IMR-90 (cell line): Measurements from ENCODE around the gene L1TD1. TPM values are rescaled to one million over a fixed set of nuclear protein-coding genes. Genes with fewer than 3 reads are reported as not detected.

Experiments
- ATAC-seq: fragments of 200-7000 bp; cut with Tn5 transposase; 2 replicates; pipeline ENCODE4 v1.9.1; 2020; ENCODE audit warnings: low read depth, mild to moderate bottlenecking, moderate library complexity
- BruUV-seq: library from RNA; stranded (reverse); fragments of 400-500 nt; replicated peaks from 2 replicates; lab custom pipeline; 2021; lab: Mats Ljungman, UMichigan
- CTCF ChIA-PET: fragments of 300-600 bp; formaldehyde crosslinking; extraction: SDS; loops from one replicate; lab custom pipeline; 2021; ENCODE audit warnings: antibody characterized with exemption; lab: Yijun Ruan, JAX
- POLR2A ChIA-PET: fragments of 300-600 bp; sonication (Branson Sonifier 250); formaldehyde crosslinking; loops from one replicate; lab custom pipeline; 2022; ENCODE audit warnings: antibody characterized with exemption; ENCODE audit not compliant: unreplicated experiment; lab: Charles Lee
- DNase-seq: peaks from one replicate; pipeline ENCODE4 v3.0.0; 2013
- H2AFZ ChIP-seq: replicated peaks from 2 replicates; pipeline ENCODE3; 2013; ENCODE audit warnings: low read length, mild to moderate bottlenecking; ENCODE audit not compliant: poor library complexity
- H2AK5ac ChIP-seq: 2 replicates; pipeline ENCODE4 v1.6.1; 2013; ENCODE audit warnings: low read depth, low read length, inconsistent platforms
- H2AK9ac ChIP-seq: replicated peaks from 2 replicates; pipeline ENCODE3; 2013; ENCODE audit warnings: mild to moderate bottlenecking, low read depth, low read length, moderate library complexity; ENCODE audit not compliant: poor library complexity
- H2BK120ac ChIP-seq: 2 replicates; pipeline ENCODE4 v1.6.1; 2013; ENCODE audit warnings: low read depth, low read length, inconsistent platforms
- H2BK15ac ChIP-seq: 3 replicates; pipeline ENCODE4 v1.6.1; 2013; ENCODE audit warnings: low read depth, low read length, inconsistent platforms
- H2BK20ac ChIP-seq: 2 replicates; pipeline ENCODE4 v1.6.1; 2013; ENCODE audit warnings: low read depth, mild to moderate bottlenecking, inconsistent platforms, low read length, moderate library complexity
- H2BK5ac ChIP-seq: 2 replicates; pipeline ENCODE4 v1.6.1; 2013; ENCODE audit warnings: mild to moderate bottlenecking, low read depth, low read length, inconsistent platforms; ENCODE audit not compliant: poor library complexity, severe bottlenecking
- H3K14ac ChIP-seq: replicated peaks from 2 replicates; pipeline ENCODE4 v1.6.1; 2013; ENCODE audit warnings: low read depth, low read length, inconsistent platforms
- H3K18ac ChIP-seq: 2 replicates; pipeline ENCODE4 v1.6.1; 2013; ENCODE audit warnings: low read depth, low read length, control low read depth
- H3K23ac ChIP-seq: 2 replicates; pipeline ENCODE4 v1.6.1; 2013; ENCODE audit warnings: low read depth, low read length, inconsistent platforms
- H3K27ac ChIP-seq: 2 replicates; pipeline ENCODE4 v1.5.1; 2013; ENCODE audit warnings: mild to moderate bottlenecking, control low read depth, low read length; ENCODE audit not compliant: insufficient read depth
- H3K27me3 ChIP-seq: 2 replicates; pipeline ENCODE4 v1.6.1; 2013; ENCODE audit warnings: low read length; ENCODE audit not compliant: control insufficient read depth, insufficient read depth
- H3K36me3 ChIP-seq: 2 replicates; pipeline ENCODE4 v1.6.1; 2013; ENCODE audit warnings: low read length, mixed read lengths; ENCODE audit not compliant: control insufficient read depth, insufficient read depth
- H3K4ac ChIP-seq: 2 replicates; pipeline ENCODE4 v1.6.1; 2013; ENCODE audit warnings: low read depth, low read length, inconsistent platforms
- H3K4me1 ChIP-seq: 2 replicates; pipeline ENCODE4 v1.6.1; 2013; ENCODE audit warnings: low read length, mixed read lengths; ENCODE audit not compliant: control insufficient read depth, insufficient read depth
- H3K4me2 ChIP-seq: 2 replicates; pipeline ENCODE4 v1.6.1; 2013; ENCODE audit warnings: low read depth, mild to moderate bottlenecking, control low read depth, low read length, moderate library complexity
- H3K4me3 ChIP-seq: 2 replicates; pipeline ENCODE4 v1.5.1; 2013; ENCODE audit warnings: low read depth, mild to moderate bottlenecking, control low read depth, low read length, moderate library complexity; ENCODE audit not compliant: insufficient read depth
- H3K56ac ChIP-seq: 2 replicates; pipeline ENCODE4 v1.6.1; 2013; ENCODE audit warnings: low read length, inconsistent platforms; ENCODE audit not compliant: insufficient read depth; ENCODE audit errors: extremely low read depth
- H3K79me1 ChIP-seq, 2 experiments: 2 replicates each; pipeline ENCODE4 v1.6.1; 2013; ENCODE audit warnings: low read length in 2 of 2, inconsistent platforms in 1 of 2, low read depth in 1 of 2
- H3K9ac ChIP-seq: 2 replicates; pipeline ENCODE4 v1.6.1; 2013; ENCODE audit warnings: low read depth, low read length, control low read depth
- H3K9me1 ChIP-seq: 2 replicates; pipeline ENCODE4 v1.6.1; 2013; ENCODE audit warnings: low read length, inconsistent platforms; ENCODE audit not compliant: insufficient read depth
- H3K9me3 ChIP-seq: 2 replicates; pipeline ENCODE4 v1.6.1; 2013; ENCODE audit warnings: low read length; ENCODE audit not compliant: control insufficient read depth, insufficient read depth
- H4K20me1 ChIP-seq: 2 replicates; pipeline ENCODE4 v1.6.1; 2013; ENCODE audit warnings: low read length, inconsistent platforms; ENCODE audit not compliant: insufficient read depth
- H4K5ac ChIP-seq: 2 replicates; pipeline ENCODE4 v1.6.1; 2013; ENCODE audit warnings: mild to moderate bottlenecking, low read depth, low read length, control low read depth
- H4K8ac ChIP-seq, 2 experiments: 2 replicates each; pipeline ENCODE4 v1.6.1; 2013; ENCODE audit warnings: low read depth in 2 of 2, low read length in 2 of 2, control low read depth in 1 of 2, inconsistent platforms in 1 of 2
- H4K91ac ChIP-seq: 2 replicates; pipeline ENCODE4 v1.6.1; 2013; ENCODE audit warnings: low read depth, low read length, inconsistent platforms; ENCODE audit not compliant: insufficient read depth
- BHLHE40 ChIP-seq: fragments of 150-350 bp; IDR thresholded peaks from 2 replicates; pipeline ENCODE4 v1.6.1; 2016; ENCODE audit warnings: mild to moderate bottlenecking, low read depth, low read length
- CEBPB ChIP-seq: IDR thresholded peaks from 2 replicates; pipeline ENCODE4 v1.6.1; 2012; ENCODE audit warnings: low read depth, low read length, improper control_type of control experiment
- CHD1 ChIP-seq: IDR thresholded peaks from 2 replicates; pipeline ENCODE4 v1.6.1; 2012; ENCODE audit warnings: low read depth, low read length, improper control_type of control experiment
- FOS ChIP-seq: fragments of 150-350 bp; IDR thresholded peaks from 2 replicates; pipeline ENCODE4 v1.6.1; 2016; ENCODE audit warnings: low read depth, low read length
- MAFK ChIP-seq: IDR thresholded peaks from 2 replicates; pipeline ENCODE4 v1.6.1; 2012; ENCODE audit warnings: low read depth, low read length, improper control_type of control experiment
- MAZ ChIP-seq: IDR thresholded peaks from 2 replicates; pipeline ENCODE4 v1.6.1; 2012; ENCODE audit warnings: low read depth, mild to moderate bottlenecking, low read length, improper control_type of control experiment, moderate library complexity, borderline replicate concordance
- MXI1 ChIP-seq: IDR thresholded peaks from 2 replicates; pipeline ENCODE4 v1.6.1; 2012; ENCODE audit warnings: low read depth, mild to moderate bottlenecking, low read length, moderate library complexity, borderline replicate concordance
- NFE2L2 ChIP-seq: fragments of 150-350 bp; IDR thresholded peaks from 2 replicates; pipeline ENCODE4 v1.6.1; 2016; ENCODE audit warnings: low read depth, mild to moderate bottlenecking, low read length
- POLR2A ChIP-seq: IDR thresholded peaks from 2 replicates; pipeline ENCODE4 v1.6.1; 2012; ENCODE audit warnings: mild to moderate bottlenecking, low read depth, low read length
- RAD21 ChIP-seq: IDR thresholded peaks from 2 replicates; pipeline ENCODE4 v1.6.1; 2012; ENCODE audit warnings: low read length, improper control_type of control experiment
- RCOR1 ChIP-seq: IDR thresholded peaks from 2 replicates; pipeline ENCODE4 v1.6.1; 2012; ENCODE audit warnings: mild to moderate bottlenecking, low read length, improper control_type of control experiment; ENCODE audit not compliant: insufficient replicate concordance
- SMC3 ChIP-seq: fragments of 150-350 bp; IDR thresholded peaks from 2 replicates; pipeline ENCODE4 v1.6.1; 2016; ENCODE audit warnings: low read depth, mild to moderate bottlenecking, antibody characterized with exemption, low read length, moderate library complexity
- WGBS, 2 experiments: methylation state at CpG; one replicate each; pipeline versions ENCODE4 v1.1.5 to v1.1.7; 2013; ENCODE audit warnings: missing lambda C conversion rate in 2 of 2; ENCODE audit not compliant: insufficient read length in 1 of 2; ENCODE audit errors: extremely low coverage in 2 of 2; 5-methylcytosine and 5-hydroxymethylcytosine counted together
- dilution Hi-C: fragments of 300-500 bp; cut with HindIII; formaldehyde crosslinking; loops from one replicate; pipeline ENCODE4 v1.14.3; 2018; ENCODE audit warnings: low sequenced_read_pairs; ENCODE audit not compliant: unreplicated experiment
- in situ Hi-C: fragments of 300-500 bp; cut with MboI; formaldehyde crosslinking; loops from 3 replicates; pipeline ENCODE4 v1.14.3; 2019; ENCODE audit warnings: low sequenced_read_pairs, inconsistent platforms, mixed read lengths
- intact Hi-C: fragments of 100-400 bp; cut with micrococcal nuclease; formaldehyde crosslinking; loops from 2 replicates; pipeline ENCODE4 v1.10.0; 2022
- polyA plus RNA-seq, 3 experiments: library from polyadenylated mRNA; depleted of rRNA; stranded (reverse); fragments of >200 nt; gene quantifications; 2 replicates each; pipeline ENCODE4 v1.2.3, GENCODE V29; 2012; ENCODE audit warnings: low replicate concordance in 1 of 3
- total RNA-seq: library from RNA; depleted of rRNA; stranded (reverse); fragments of >200 nt; gene quantifications from 2 replicates; pipeline ENCODE4 v1.2.3, GENCODE V29; 2012
- TF ChIP-seq, protein P1 (sequence below): fragments of 150-350 bp; IDR thresholded peaks from 2 replicates; pipeline ENCODE4 v1.6.1; 2017; ENCODE audit warnings: mild to moderate bottlenecking, antibody characterized with exemption, low read length, low read depth
- TF ChIP-seq, protein P2 (sequence below): conservative IDR thresholded peaks from 2 replicates; pipeline ENCODE4 v1.5.1; 2012; ENCODE audit warnings: mild to moderate bottlenecking, low read depth, low read length, improper control_type of control experiment

The L1TD1 gene
- total and polyA plus RNA-seq, 2 of the 4 experiments (the other 2 are of a cell fraction): not detected

DNA sequence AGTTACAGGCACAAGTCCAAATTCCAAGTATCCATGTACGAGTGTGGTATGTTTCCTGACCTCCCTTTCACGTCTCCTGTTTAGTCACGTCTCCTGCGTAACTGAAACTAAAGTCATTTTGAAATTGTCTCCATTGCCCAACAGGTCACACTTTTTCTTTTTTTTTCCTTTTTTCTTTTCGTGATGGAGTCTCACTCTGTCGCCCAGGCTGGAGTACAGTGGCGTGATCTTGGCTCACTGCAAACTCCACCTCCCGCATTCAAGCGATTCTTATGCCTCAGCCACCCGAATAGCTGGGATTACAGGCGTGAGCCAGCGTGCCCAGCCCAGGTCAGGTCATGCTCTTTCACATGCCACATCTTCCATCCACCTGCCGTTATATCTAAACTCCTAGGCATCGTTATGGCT lies 38.2 kb downstream of the L1TD1 start:
- POLR2A ChIA-PET: no interaction called here
- no peak overlapping the region for H3K9ac ChIP-seq
- no peaks in the 10 kb centered on the region for H3K79me1 ChIP-seq
- no peak overlapping the region for H2BK5ac ChIP-seq
- H3K14ac ChIP-seq: no peak overlapping the region
- no TSS peak for BruUV-seq
- no peaks in the 10 kb centered on the region for H3K4me1 ChIP-seq
- no peak overlapping the region for H3K4me2 ChIP-seq
- WGBS, 2 experiments: 67% methylated on average over 12 of the region's 14 CpGs; no CpG with 5 or more reads in 1 of the 2 experiments
- no peaks in the 10 kb centered on the region for H3K27me3 ChIP-seq
- in situ Hi-C loops: no loop called here
- H3K36me3 ChIP-seq: no peaks in the 10 kb centered on the region
- CTCF ChIA-PET: no interaction called here
- no peak overlapping the region for H3K23ac ChIP-seq
- no peaks in the 10 kb centered on the region for H4K20me1 ChIP-seq
- H4K8ac ChIP-seq: no peak overlapping the region
- H3K18ac ChIP-seq: no peak overlapping the region
- no peak overlapping the region for H2BK20ac ChIP-seq
- no peak overlapping the region for H4K5ac ChIP-seq
- TF ChIP-seq BHLHE40: no peak
- TF ChIP-seq POLR2A: no peak
- TF ChIP-seq MAZ: no peak
- no peak for TF ChIP-seq RCOR1
- TF ChIP-seq, protein P1, sequence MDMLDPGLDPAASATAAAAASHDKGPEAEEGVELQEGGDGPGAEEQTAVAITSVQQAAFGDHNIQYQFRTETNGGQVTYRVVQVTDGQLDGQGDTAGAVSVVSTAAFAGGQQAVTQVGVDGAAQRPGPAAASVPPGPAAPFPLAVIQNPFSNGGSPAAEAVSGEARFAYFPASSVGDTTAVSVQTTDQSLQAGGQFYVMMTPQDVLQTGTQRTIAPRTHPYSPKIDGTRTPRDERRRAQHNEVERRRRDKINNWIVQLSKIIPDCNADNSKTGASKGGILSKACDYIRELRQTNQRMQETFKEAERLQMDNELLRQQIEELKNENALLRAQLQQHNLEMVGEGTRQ: no peak
- TF ChIP-seq MAFK: no peak
- TF ChIP-seq CEBPB: no peak
- TF ChIP-seq FOS: no peak
- no peak for TF ChIP-seq RAD21
- no peak for TF ChIP-seq MXI1
- TF ChIP-seq SMC3: no peak
- TF ChIP-seq, protein P2, sequence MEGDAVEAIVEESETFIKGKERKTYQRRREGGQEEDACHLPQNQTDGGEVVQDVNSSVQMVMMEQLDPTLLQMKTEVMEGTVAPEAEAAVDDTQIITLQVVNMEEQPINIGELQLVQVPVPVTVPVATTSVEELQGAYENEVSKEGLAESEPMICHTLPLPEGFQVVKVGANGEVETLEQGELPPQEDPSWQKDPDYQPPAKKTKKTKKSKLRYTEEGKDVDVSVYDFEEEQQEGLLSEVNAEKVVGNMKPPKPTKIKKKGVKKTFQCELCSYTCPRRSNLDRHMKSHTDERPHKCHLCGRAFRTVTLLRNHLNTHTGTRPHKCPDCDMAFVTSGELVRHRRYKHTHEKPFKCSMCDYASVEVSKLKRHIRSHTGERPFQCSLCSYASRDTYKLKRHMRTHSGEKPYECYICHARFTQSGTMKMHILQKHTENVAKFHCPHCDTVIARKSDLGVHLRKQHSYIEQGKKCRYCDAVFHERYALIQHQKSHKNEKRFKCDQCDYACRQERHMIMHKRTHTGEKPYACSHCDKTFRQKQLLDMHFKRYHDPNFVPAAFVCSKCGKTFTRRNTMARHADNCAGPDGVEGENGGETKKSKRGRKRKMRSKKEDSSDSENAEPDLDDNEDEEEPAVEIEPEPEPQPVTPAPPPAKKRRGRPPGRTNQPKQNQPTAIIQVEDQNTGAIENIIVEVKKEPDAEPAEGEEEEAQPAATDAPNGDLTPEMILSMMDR: no peak
- no peak for TF ChIP-seq CHD1
- no peak for TF ChIP-seq NFE2L2
- H3K4me3 ChIP-seq: no peak overlapping the region
- no peak overlapping the region for H3K4ac ChIP-seq
- no peak overlapping the region for H2BK15ac ChIP-seq
- no peak overlapping the region for H3K56ac ChIP-seq
- dilution Hi-C loops: no loop called here
- H2BK120ac ChIP-seq: no peak overlapping the region
- DNase-seq (no peak), ATAC-seq (no peak)
- no peak overlapping the region for H3K27ac ChIP-seq
- intact Hi-C loops: no loop called here
- no peaks in the 10 kb centered on the region for H3K9me1 ChIP-seq
- no peak overlapping the region for H2AK5ac ChIP-seq
- H3K9me3 ChIP-seq: peaks cover 8% of the 10 kb centered on the region
- H4K91ac ChIP-seq: no peak overlapping the region
- H2AK9ac ChIP-seq: no peak overlapping the region
- H2AFZ ChIP-seq: no peak overlapping the region
